Right ventricle myocardium superior (tissue), 1 donor: ENCODE data around the gene KCNS3. TPM values are rescaled to one million over a fixed set of nuclear protein-coding genes. Genes with fewer than 3 reads are reported as not detected.
A peak's percentile ranks its signal among the peaks of the same experiment; 100 is the strongest.

Experiments
- ATAC-seq: fragments of 200-7000 bp; cut with Tn5 transposase; one replicate; pipeline ENCODE4 v1.9.1; 2020; ENCODE audit warnings: mild to moderate bottlenecking; ENCODE audit not compliant: poor library complexity
- DNase-seq: peaks from one replicate; pipeline ENCODE4 v3.0.0-alpha.2; 2020
- intact Hi-C: fragments of 100-400 bp; cut with DNase I; formaldehyde crosslinking; loops from one replicate; pipeline ENCODE4 v1.11.2; 2022
- long read RNA-seq: library from polyadenylated mRNA; unstranded; transcript quantifications from one replicate; pipeline ENCODE4 v2.0.0, GENCODE V29; 2021
- total RNA-seq: library from RNA; stranded (reverse); fragmentation: NEBNext Ultra II Directional; extraction: Animal tissue kit (Norgen Biotek cat#: 25700); gene quantifications from one replicate; pipeline ENCODE4 v1.2.1, GENCODE V29; 2021
- donor health status: DM: no; HTN: yes; CAD: no; lungs with severe emphysema.

KCNS3 gene, protein sequence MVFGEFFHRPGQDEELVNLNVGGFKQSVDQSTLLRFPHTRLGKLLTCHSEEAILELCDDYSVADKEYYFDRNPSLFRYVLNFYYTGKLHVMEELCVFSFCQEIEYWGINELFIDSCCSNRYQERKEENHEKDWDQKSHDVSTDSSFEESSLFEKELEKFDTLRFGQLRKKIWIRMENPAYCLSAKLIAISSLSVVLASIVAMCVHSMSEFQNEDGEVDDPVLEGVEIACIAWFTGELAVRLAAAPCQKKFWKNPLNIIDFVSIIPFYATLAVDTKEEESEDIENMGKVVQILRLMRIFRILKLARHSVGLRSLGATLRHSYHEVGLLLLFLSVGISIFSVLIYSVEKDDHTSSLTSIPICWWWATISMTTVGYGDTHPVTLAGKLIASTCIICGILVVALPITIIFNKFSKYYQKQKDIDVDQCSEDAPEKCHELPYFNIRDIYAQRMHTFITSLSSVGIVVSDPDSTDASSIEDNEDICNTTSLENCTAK
- 4.2 TPM for total RNA-seq
- long read RNA-seq, transcript KCNS3-201 (3 exons, 2,333 nt), result major isoform, 12 of 13 reads
- long read RNA-seq, partial matches to known transcripts, result 0 of 13 reads
- long read RNA-seq, other reads (novel, unspliced or antisense), result 1 of 13 reads

DNA sequence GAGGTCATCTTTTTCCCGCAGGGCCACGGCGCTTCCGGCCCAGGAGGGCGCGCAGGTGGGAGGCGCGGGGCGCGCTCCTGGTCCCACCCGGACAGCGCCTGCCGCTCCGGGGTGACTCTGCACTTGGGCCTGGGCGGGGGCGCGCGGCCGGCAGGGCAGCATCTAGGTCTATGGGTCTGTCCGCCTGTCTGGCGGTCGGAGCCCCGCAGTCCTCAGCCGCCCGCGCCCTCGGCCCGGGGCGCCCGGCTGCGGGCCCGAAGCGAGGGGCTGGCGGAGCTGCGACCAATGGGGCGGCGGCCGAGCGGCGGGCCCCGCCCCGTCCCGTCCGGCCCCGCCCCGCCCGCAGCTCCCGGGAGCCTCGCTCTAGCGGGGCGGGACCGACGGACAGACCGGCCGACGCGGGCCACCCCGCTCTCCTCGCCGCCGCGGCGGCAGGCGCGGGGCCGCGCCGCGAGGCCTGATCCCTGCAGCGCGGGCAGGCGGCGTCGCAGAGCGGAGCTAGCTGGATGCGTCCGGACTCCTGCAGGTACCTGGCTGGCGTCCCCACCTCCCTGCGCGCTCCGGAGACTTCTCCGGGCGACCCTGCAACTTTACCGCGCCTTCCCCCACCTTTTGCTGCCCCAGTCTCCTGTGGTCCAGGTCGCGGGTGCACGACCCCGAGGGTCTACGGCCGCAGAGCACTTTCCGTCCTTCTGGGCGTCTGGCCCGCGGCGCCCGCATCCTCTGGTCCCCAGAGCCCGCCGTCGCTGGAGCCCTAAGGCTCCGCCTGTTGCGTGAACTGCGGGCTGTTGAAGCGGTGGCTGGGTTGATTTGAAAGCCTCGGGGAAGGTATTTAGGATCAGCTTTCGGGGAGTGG is at the start of gene KCNS3:
KCNS3 (plus strand) TSS at position 387 of the 856 bp plus-strand sequence. CDS start 52,342 bp downstream, outside the sequence.
- ATAC-seq (peak; percentile 96), DNase-seq (peak; percentile 59)
- intact Hi-C loops, result no loop called here

DNA sequence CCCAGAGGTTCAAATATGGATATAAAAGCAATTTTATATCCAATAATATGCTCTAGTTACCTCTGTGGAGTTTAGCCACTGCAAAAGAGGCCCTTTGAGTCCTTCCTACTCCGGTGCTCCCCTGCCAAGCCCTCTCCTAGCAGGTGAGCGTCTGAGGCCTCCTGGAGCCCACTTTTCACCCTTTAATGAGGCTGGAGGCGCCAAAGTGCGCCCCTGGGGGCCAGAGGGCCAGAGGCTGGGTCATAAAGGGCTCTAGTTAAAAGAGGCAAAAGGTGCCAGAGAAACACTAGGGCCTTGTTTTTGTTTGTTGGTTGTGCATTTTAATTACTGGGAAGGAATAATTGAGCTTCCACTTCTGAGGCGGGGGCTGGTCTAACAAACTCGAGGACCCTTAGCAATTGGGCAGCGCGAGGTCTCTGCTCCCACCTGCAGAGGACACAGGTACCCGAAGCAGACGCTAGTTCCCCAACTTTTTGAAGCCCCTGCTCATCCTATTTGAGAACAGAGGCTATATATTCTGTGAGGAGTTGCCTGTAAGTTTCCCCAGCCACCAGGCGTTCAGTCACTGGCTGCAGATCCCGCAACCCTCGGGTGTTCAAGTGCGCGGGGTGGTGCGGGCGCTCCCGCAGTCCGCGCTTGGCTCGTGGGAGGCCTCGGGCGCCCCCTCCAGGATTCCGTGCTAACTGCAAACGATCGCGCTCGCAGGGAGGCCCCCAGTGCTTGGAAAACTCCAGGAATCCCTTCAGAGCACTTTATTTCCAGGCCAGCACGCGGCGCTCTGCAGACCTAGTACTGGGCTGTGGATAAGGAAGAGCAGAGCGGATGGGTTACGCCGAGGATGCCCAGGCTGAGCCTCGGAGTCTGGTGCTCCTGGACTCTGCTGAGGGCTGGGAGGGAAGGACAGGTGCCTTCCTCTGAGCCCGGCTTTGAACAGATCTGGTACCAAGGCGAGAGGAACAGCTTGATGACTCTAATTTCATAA is 48.1 kb upstream of the KCNS3 start:
- DNase-seq (peak; percentile 85), ATAC-seq (peak; percentile 95)
- intact Hi-C loops, result no loop called here

DNA sequence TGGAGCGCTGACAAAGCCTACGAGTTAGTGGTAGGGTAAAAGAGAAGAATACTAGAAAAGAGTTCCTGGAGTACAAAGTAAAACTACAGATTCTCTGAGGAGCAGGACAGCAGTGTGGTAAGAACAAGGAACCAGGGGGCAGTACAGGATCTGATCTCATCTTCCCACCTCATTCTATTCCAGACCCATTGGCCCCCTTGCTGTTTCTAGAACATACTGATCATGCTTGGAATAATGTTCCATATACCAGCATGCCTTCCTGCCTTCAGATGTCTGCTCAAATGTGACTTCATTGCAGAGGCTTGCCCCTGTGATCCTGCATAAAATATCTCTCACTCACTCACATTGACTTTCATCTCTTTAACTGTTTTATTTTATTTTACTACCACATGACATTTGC is 43.0 kb upstream of the KCNS3 start:
- DNase-seq (no peak), ATAC-seq (no peak)
- intact Hi-C loops, result no loop called here

DNA sequence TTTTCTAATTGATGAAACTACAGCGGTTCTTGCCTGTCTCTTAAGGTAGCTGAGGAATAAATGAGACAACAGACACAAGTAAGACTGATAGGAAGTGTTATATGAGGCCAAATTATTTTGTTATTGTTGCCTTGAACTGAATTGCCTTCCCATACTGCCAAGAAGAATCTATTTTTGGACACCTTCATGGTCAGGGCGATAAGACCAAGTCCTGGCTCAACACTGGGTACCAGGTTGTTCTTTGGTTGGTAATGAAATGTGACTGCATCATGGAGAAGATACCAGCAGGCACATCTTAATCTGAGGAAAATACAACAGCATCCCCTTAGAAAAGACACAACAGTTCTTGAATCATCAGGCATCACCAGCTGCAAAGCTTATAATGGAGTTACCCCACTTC is 38.5 kb upstream of the KCNS3 start:
- ATAC-seq, result peak; percentile 93
- DNase-seq, result no peak
- intact Hi-C loops, result no loop called here

DNA sequence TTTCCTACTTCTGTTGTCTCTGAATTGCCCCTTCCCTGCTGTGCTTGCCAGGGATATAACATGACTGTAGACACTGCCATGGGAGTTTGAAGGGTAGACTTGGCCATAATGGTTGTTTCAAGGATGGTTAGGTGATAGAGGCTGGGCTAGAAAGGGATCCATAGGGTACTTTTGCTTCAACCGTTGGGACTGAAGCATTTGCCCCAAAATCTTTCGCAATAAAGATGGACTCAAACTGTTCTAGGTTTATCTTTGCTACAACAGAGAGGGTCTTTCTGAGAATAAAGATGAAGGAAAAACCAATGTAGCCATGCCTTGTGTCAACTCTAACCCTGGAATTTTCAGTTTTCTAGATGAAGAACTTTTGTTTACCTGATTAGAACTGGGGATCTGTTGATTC is 35.0 kb upstream of the KCNS3 start:
- DNase-seq, result no peak
- no peak for ATAC-seq
- intact Hi-C loops, result no loop called here

DNA sequence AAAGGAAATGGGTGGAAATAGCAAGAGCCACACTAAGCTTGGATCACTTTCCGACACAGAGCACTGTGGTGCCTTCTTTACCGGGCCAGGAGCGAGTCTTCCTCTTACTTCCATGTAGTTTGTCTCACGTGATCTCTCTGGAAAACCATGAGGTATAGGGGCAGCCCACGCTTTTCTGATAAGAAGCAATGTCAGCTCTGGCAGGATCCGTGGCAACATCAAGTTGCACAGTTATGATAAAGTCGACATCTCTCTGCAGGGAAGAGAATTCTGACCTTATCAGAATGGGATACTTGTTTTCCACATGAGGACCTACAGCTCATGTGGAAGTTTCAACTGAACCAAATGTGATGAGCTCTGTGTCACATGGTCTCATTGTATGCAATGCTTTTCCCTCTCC is 32.7 kb upstream of the KCNS3 start:
- intact Hi-C loops, result no loop called here
- DNase-seq (no peak), ATAC-seq (no peak)

DNA sequence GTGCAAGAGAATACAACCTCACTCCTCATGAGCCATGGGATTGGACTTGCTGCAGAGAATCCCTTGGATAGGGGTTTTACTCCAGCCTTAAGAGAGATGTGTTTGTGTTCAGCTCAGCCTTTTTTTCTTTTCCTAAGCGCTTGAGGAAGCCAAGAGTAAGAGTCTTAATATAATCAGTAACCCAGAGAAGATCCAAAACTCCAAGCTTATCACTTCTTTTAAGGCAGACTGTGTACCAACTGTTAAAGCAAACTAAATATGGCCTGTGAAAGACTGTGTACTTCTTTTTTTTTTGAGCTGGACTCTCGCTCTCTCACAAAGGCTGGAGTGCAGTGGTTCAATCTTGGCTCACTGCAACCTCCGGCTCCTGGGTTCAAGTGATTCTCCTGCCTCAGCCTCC is 31.8 kb upstream of the KCNS3 start:
- intact Hi-C loops, result no loop called here
- no peak for ATAC-seq

DNA sequence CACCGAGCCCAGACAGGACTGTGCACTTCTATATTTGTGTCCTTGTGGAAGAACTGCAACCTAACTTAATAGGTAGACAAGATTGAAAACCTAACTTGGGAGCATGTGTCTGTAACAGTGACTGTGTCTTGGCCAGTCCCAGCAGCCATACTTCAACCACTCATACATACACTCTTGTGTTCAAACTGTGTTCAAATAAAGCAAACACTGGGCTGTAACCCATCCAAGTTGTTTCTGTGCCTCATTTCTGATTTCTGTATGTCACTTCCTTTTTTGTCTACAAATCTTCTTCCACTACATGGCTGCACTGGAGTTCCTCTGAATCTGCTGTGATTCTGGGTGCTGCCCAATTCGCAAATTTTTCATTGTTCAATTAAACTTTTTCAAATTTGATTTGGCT is 31.2 kb upstream of the KCNS3 start:
- intact Hi-C loops, result no loop called here
- DNase-seq (no peak), ATAC-seq (no peak)

More for the DNA sequence above, 31.8 kb upstream of the KCNS3 start:
- DNase-seq, result no peak

DNA sequence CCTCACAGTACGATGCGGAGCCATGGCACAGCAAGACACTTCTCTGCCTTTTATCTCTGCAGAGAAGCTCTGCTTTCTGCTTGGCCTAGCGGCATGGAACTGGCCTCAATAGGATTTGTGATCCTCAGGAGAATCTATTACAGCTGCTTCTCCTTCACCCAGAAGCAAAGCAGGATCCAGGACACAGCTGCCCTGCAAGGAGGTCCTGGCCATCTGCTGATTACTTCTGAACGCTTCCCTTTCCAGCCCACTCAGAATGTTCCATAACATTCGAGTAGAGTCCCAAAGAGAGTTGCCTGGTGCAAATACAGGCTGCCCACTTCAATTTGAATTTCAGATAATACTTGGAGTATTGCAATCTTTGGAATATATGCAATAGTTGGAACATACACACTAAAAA is 29.2 kb upstream of the KCNS3 start:
- intact Hi-C loops, result no loop called here
- ATAC-seq, result no peak
- no peak for DNase-seq

DNA sequence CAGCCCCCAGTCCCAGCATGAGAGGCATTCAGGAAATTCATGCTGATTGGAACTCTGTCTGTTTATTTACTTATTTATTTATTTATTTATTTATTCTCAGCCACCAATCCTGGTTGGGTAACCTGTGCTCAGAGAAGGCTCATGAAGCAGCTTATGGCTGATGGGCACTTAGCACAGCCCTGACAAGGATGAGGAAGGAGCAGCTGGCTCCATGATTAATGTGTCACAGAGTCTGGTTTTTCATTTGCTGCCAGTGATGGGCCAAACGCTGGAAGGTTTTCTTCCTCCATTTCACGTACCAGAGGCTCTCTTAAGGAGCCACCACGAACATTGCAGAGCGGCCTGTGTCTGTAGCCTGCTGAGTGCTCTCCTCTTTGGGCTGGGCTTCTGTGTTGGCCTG is 28.3 kb upstream of the KCNS3 start:
- no peak for ATAC-seq
- intact Hi-C loops, result loop anchor here (5.0 kb wide), 2 partner anchors 297 to 527 kb away; no protein-coding TSS in a partner anchor
- no peak for DNase-seq

DNA sequence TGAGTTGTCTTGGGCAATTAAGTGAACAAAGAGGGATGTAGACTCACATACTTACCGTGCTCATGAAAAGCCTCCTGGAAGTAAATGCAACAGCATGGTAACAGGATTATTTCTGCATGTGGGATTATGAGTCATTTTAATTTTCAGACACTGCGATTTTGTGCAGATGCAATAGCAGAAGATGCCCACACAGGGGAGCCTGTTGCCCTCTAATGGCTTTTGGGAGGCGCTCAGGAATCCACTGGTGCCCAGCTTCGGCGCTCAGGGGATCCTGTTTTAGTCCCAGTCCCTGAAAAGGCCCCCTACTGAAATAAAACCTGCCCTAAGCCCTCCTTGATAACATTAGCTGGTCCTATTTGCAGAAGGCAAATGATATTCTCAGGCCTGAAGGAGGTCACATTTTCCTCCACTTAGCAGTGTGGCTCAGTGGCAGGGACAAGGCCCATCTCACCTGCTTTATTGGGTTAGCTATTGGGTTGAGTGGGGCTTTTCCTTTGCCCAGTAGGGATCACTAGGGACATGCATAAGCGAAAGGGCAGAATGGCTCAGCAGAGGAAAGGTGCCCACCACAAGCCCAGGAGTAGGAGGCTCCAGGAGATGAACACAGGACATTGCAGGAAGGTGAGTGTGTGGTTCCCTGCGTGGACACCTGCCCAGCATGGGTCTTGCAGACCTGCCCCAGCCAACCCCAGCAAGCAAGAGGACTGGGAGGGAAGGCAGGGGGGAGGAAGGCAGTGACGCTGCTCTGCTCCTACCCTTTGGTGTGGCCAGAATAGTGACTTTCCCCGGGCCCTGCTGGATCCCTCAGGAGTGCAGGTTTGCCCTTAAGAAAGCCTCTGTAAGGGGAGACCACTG is 26.5 kb upstream of the KCNS3 start:
- DNase-seq, result peak; percentile 46
- intact Hi-C loops, result loop anchor here (5.0 kb wide), 2 partner anchors 295 to 525 kb away; no protein-coding TSS in a partner anchor
- peak; percentile 87 for ATAC-seq

DNA sequence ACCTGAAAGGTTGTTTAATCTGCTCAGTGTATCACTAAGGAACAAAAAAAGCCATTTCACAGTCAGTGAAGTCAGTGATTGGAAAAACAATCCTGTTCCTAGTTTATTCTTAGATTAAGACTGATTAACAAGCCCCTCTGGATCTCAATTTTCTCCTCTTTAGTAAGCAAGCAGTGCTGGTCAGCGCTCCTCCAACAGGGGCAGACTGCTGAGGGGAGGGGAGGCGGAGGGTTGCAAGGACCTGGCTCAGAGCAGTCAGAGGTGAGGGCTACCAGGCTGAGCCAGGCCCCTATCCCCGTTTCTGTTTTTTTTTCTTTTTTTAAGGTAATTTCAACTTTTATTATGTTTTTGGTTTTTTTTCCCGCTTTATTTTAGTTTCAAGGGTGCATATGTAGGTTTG is 24.7 kb upstream of the KCNS3 start:
- DNase-seq (no peak), ATAC-seq (no peak)
- intact Hi-C loops, result loop anchor here (5.0 kb wide), 2 partner anchors 294 to 524 kb away; no protein-coding TSS in a partner anchor

DNA sequence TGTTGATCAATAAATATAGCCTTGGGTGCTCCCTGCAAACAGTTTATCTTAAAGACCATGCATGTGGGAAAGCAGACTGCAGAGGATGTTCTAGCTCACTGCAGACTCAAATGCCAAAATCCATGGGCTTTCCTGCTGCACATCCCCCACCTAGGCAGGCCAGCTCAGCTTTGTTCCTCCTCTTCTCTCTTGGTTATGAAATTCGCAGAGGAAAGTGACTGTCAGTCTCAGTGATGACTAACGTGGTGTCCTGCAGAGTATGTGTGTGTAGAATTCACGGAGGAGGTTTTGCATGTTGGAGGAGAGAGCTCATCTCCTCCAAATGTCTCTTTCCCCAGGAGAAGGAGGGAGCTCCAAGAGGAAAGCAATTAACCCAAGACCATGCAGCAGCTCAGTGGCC is 21.4 kb upstream of the KCNS3 start:
- no peak for DNase-seq
- no peak for ATAC-seq
- intact Hi-C loops, result no loop called here

DNA sequence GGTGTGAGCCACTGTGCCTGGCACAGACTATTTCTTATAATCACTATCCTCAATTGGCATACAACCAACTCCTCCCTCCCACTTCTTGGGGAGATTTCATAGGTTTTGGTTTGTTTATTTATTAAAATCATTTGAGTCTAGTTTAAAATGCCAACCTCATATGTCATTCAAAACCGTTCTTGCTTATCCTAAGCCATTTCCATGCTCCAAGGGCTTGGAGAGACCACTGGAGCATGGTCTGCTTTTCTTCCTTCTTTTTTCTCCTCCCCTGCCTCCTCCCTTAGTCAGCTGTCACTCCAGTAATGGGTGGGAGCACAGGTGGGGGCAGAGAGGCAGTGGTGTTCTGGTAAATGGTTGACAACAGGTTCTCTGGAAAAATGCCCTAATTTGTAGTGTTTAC is 20.4 kb upstream of the KCNS3 start:
- intact Hi-C loops, result no loop called here
- DNase-seq, result no peak
- ATAC-seq, result no peak

DNA sequence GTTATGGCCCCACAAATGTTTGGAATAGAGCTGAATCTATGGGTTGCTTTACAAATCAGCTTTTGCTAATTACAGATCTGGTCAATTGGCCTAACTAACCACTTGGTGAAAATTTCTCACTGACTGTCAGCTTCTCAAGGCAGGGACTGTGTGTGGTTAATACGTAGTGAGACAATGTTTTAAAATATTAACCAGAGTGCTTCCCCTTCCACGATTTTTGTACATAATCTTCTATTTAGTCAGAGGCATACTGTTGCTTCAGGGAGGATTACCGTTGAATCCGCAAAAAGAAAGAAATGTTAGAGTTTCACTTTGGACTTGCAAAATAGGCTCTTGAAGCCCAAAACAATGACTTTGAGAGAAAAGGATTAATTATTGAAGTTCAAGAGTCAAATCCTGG is 14.9 kb upstream of the KCNS3 start:
- DNase-seq (no peak), ATAC-seq (no peak)
- intact Hi-C loops, result no loop called here

DNA sequence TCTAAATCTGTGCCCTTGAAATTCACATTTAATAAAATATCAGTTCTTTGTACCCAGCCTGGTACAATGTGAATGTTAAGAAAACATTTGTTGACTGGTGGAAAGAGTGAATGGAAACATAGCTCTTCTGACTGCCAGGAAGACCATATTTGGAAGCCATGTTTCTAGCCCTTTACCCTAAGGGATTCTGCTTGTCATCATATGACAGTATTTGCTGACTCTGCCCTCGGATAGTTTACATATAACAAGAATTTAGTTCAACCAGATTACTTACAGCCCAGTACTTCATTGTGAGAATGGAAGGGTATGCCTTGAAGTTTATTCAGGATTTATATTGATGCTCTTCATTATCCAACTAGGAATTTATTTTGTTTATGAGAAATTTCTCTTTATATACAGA is 13.8 kb upstream of the KCNS3 start:
- no peak for ATAC-seq
- intact Hi-C loops, result no loop called here

DNA sequence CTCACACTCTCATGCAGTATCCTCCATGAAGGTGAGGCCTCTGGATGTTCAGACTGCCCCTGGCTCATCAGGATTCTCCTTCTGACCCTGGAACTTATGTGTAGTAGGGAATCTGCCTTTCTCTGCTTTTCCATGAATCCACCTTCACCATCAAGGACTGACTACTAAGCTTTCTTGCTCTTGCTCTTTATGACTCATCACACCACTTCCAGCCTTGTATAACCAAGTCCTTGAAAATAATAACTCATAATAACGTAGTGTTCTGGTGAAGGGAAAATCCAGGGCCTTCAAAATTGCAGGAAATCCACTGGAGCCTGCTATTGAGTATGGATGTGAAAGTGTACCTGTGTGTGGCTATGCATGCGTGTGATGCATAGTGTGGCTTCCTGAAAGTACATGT is 11.3 kb upstream of the KCNS3 start:
- no peak for ATAC-seq
- DNase-seq, result no peak
- intact Hi-C loops, result no loop called here

More for the DNA sequence above, 13.8 kb upstream of the KCNS3 start:
- no peak for DNase-seq
